Embryonic facial prominence (tissue), 1 donor: ENCODE measurements around the gene FFAR2.
"Not testable (repeated sequence)": the region's sequence is repeated elsewhere in the genome, so short reads cannot be mapped to it uniquely, and the experiment has no call there.

Experiments
- DNase-seq: peaks from one replicate; pipeline ENCODE4 v3.0.0-alpha.2; 2016; ENCODE audit errors: extremely low spot score

FFAR2 gene

GRCh38 chr19:35455616-35456201 lies 7.7 kb downstream of the FFAR2 start:
- no peak for DNase-seq

GRCh38 chr19:35457173-35457572 lies 9.1 kb downstream of the FFAR2 start:
- no peak for DNase-seq

GRCh38 chr19:35458192-35458591 lies 10.1 kb downstream of the FFAR2 start:
- DNase-seq: no peak

GRCh38 chr19:35458731-35459391 lies 10.8 kb downstream of the FFAR2 start:
- DNase-seq: no peak

GRCh38 chr19:35459414-35460082 lies 11.5 kb downstream of the FFAR2 start:
- DNase-seq: no peak

GRCh38 chr19:35460608-35461007 lies 12.6 kb downstream of the FFAR2 start:
- DNase-seq: no peak

GRCh38 chr19:35461060-35461459 lies 13.0 kb downstream of the FFAR2 start:
- DNase-seq: no peak

GRCh38 chr19:35461788-35462187 lies 13.7 kb downstream of the FFAR2 start:
- DNase-seq: not testable (repeated sequence)

- DNase-seq: no peak
These were observed 14.5 kb downstream of the FFAR2 start for GRCh38 chr19:35462476-35462953.

- DNase-seq: not testable (repeated sequence)
These were observed 14.9 kb downstream of the FFAR2 start for GRCh38 chr19:35462956-35463355.

GRCh38 chr19:35466259-35466658 lies 18.2 kb downstream of the FFAR2 start:
- no peak for DNase-seq

GRCh38 chr19:35468637-35469036 lies 20.6 kb downstream of the FFAR2 start:
- DNase-seq: no peak

GRCh38 chr19:35470128-35470527 lies 22.1 kb downstream of the FFAR2 start:
- DNase-seq: no peak

- not testable (repeated sequence) for DNase-seq
These were observed 23.0 kb downstream of the FFAR2 start for GRCh38 chr19:35471075-35471474.

GRCh38 chr19:35471946-35472345 lies 23.9 kb downstream of the FFAR2 start:
- DNase-seq: no peak

GRCh38 chr19:35474104-35474503 lies 26.0 kb downstream of the FFAR2 start:
- DNase-seq: no peak

- not testable (repeated sequence) for DNase-seq
These were observed 26.5 kb downstream of the FFAR2 start for GRCh38 chr19:35474594-35474993.

- DNase-seq: no peak
These were observed 28.1 kb downstream of the FFAR2 start for GRCh38 chr19:35476149-35476548.

- DNase-seq: no peak
These were observed 31.0 kb downstream of the FFAR2 start for GRCh38 chr19:35478794-35479677.

GRCh38 chr19:35483089-35483488 lies 35.0 kb downstream of the FFAR2 start:
- DNase-seq: no peak

- no peak for DNase-seq
These were observed 36.4 kb downstream of the FFAR2 start for GRCh38 chr19:35484252-35485036.
